A549 treated with Hydrocortisone at 1 μM for 4 hours (cell line): ENCODE data around the gene TRAF6. TPM values are rescaled to one million over a fixed set of nuclear protein-coding genes. Genes with fewer than 3 reads are reported as not detected.

ENCODE experiments used
- total RNA-seq: library from RNA; stranded (reverse); fragments of 200-300 nt; extraction: Qiagen RNA extraction; gene quantifications from 5 replicates; pipeline ENCODE4 v1.2.3, GENCODE V29; 2022

TRAF6 gene
- total RNA-seq, result 6.3 to 9.6 TPM (median 8.0 TPM) in 5 replicates

GRCh38 chr11:36509694-36510593 is at the start of gene TRAF6:
TSS of gene TRAF6 (minus strand) at chr11:36510272. CDS start at chr11:36501515, 8,757 bp downstream.

Other genes starting within 250 kb of the TRAF6 start
- gene COMMD9, start 220.8 kb downstream of the TRAF6 start, total RNA-seq, result 33.8 to 57.1 TPM (median 54.4 TPM) in 5 replicates
- gene PRR5L, start 214.0 kb downstream of the TRAF6 start, total RNA-seq, result 9.8 to 15.6 TPM (median 13.6 TPM) in 5 replicates
- 0.14 to 0.63 TPM (median 0.25 TPM) in 5 replicates for gene RAG1, start 57.7 kb upstream of the TRAF6 start, total RNA-seq
- 14.9 to 19.4 TPM (median 17.7 TPM) in 5 replicates for gene IFTAP, start 84.2 kb upstream of the TRAF6 start, total RNA-seq
- gene RAG2, start 88.0 kb upstream of the TRAF6 start, total RNA-seq, result not detected in 5 replicates